HG03442 (cell line): ENCODE results near the gene HS3ST4.

Source experiments
- ATAC-seq: cut with Tn5 transposase; IDR thresholded peaks from one replicate; pipeline ENCODE4 v1.9.1; 2021; ENCODE audit warnings: mild to moderate bottlenecking, moderate library complexity; ENCODE audit not compliant: unreplicated experiment

The HS3ST4 gene

GRCh38 chr16:26161461-26162180 is 469.9 kb downstream of the HS3ST4 start:
- ATAC-seq, result no peak

- ATAC-seq, result no peak
Observed at GRCh38 chr16:26169473-26169872, 477.7 kb downstream of the HS3ST4 start.

GRCh38 chr16:26175944-26176343 is 484.2 kb downstream of the HS3ST4 start:
- ATAC-seq, result no peak

GRCh38 chr16:26177438-26177837 is 485.7 kb downstream of the HS3ST4 start:
- ATAC-seq, result no peak

GRCh38 chr16:26178298-26178697 is 486.5 kb downstream of the HS3ST4 start:
- no peak for ATAC-seq

GRCh38 chr16:26186091-26186615 is 494.4 kb downstream of the HS3ST4 start:
- no peak for ATAC-seq
